ENCODE data around the gene KCNK18. TPM values are rescaled to one million over a fixed set of nuclear protein-coding genes. Genes with fewer than 3 reads are reported as not detected.
A peak's percentile ranks its signal among the peaks of the same experiment; 100 is the strongest.

Gene KCNK18
- total and polyA plus RNA-seq, 2 experiments from 2014 or later, result not detected

DNA sequence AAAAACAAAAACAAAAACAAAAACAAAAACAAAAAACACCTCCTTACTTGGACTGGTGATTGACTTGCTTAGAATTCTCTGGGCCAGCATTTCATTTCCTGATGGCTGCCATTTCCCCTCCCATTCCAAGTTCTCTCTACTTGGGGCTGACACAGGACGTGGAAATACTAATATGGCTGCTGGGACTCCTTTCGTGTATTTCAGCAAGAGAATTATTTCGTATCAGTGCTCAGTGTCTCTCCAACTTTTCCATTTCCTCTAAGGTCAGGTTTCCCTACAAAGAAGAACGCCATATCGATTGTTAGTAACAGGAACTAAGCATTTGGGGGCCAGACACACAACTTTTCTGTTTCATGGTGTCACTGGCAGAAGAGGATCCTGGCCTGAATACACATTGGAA lies 36.7 kb upstream of the KCNK18 start:
- no peak for ATAC-seq
- peaks cover 54% of the 10 kb centered on the region for H3K4me1 Mint-ChIP-seq

More for the DNA sequence above, 36.7 kb upstream of the KCNK18 start:
- peaks cover 96% of the 10 kb centered on the region for H3K27me3 ChIP-seq (ENCODE audit: insufficient read depth)
- H3K27ac ChIP-seq (ENCODE audit: low read depth), result no peak overlapping the region
- H3K4me3 Mint-ChIP-seq, result peak overlapping the region; percentile 42; the same call in 2 of the 3 replicates
- no peaks in the 10 kb centered on the region for H3K36me3 ChIP-seq (ENCODE audit: insufficient read depth)
- no peaks in the 10 kb centered on the region for H3K79me2 ChIP-seq (replicated peaks; ENCODE audit: insufficient read depth)
- H3K36me3 Mint-ChIP-seq (ENCODE audit: low read depth), result no peaks in the 10 kb centered on the region
- H3F3A ChIP-seq (replicated peaks; ENCODE audit: low read depth), result 0 out of 2 replicates have a peak, but pooled peaks cover 5% of the 10 kb centered on the region
- H3K4me3 ChIP-seq, result peak overlapping the region; percentile 17; the same call in 1 of the 2 replicates
- no peak overlapping the region for H3K27ac Mint-ChIP-seq
- H3K9me2 ChIP-seq (ENCODE audit: insufficient read depth), result no peaks in the 10 kb centered on the region
- TF ChIP-seq ZNF462 (CRISPR knock-in tag; IDR thresholded peaks at IDR 0.05), result no peak
- TF ChIP-seq ZNF114 (CRISPR knock-in tag; IDR thresholded peaks at IDR 0.05), result no peak
- peaks cover 55% of the 10 kb centered on the region for H3K4me1 ChIP-seq (ENCODE audit: insufficient read depth)
- H3K9me3 Mint-ChIP-seq, result no peaks in the 10 kb centered on the region; the same call in 2 of the 3 replicates
- H3K27me3 Mint-ChIP-seq (ENCODE audit: insufficient read depth, low read depth, poor library complexity), result peaks cover 96% of the 10 kb centered on the region
- no peak overlapping the region for H2AFZ ChIP-seq
- H4K20me1 ChIP-seq (replicated peaks; ENCODE audit: insufficient read depth), result no peaks in the 10 kb centered on the region; the same call in 1 of the 2 replicates
- H3K4me2 ChIP-seq, result peak overlapping the region; percentile 46
- no peak for DNase-seq (ENCODE audit: low spot score)
